Osteocyte (in vitro differentiated cells): ENCODE results near the gene NDST1. TPM values are rescaled to one million over a fixed set of nuclear protein-coding genes. Genes with fewer than 3 reads are reported as not detected.

ENCODE experiments used
- DNase-seq: peaks from one replicate; pipeline ENCODE4 v3.0.0; 2021; ENCODE audit warnings: mixed read lengths; ENCODE audit not compliant: unreplicated experiment; ENCODE audit errors: extremely low spot score
- H3K27ac Mint-ChIP-seq: one replicate; pipeline ENCODE4 v1.8.0; 2021; ENCODE audit warnings: mild to moderate bottlenecking, mixed read lengths; ENCODE audit not compliant: unreplicated experiment
- H3K27me3 Mint-ChIP-seq: one replicate; pipeline ENCODE4 v1.8.0; 2021; ENCODE audit warnings: mixed read lengths; ENCODE audit not compliant: unreplicated experiment
- H3K36me3 Mint-ChIP-seq: one replicate; pipeline ENCODE4 v1.8.0; 2021; ENCODE audit warnings: mixed read lengths; ENCODE audit not compliant: unreplicated experiment
- H3K4me1 Mint-ChIP-seq: one replicate; pipeline ENCODE4 v1.8.0; 2021; ENCODE audit warnings: mixed read lengths; ENCODE audit not compliant: unreplicated experiment
- H3K4me3 Mint-ChIP-seq: one replicate; pipeline ENCODE4 v1.8.0; 2021; ENCODE audit warnings: mild to moderate bottlenecking, moderate library complexity, mixed read lengths; ENCODE audit not compliant: unreplicated experiment
- H3K9me3 Mint-ChIP-seq: one replicate; pipeline ENCODE4 v1.8.0; 2021; ENCODE audit warnings: mixed read lengths; ENCODE audit not compliant: unreplicated experiment
- CTCF ChIP-seq: fragments of 200-600 bp; sonication (generic); IDR thresholded peaks from 2 replicates; pipeline ENCODE4 v1.5.0; 2021; ENCODE audit warnings: antibody characterized with exemption, mild to moderate bottlenecking, moderate library complexity
- total RNA-seq: library from RNA; stranded (reverse); gene quantifications from 2 replicates; pipeline ENCODE4 v1.2.1, GENCODE V29; 2021

The NDST1 gene
- total RNA-seq, 1 donor from 2014 or later, result 110 TPM

GRCh38 chr5:150540042-150540441, 32.1 kb downstream of the NDST1 start:
- Mint-ChIP-seq H3K36me3 (peaks cover 40% of the 10 kb centered on the region), H3K4me1 (peaks cover 21% of the 10 kb centered on the region), H3K27me3 (no peaks in the 10 kb centered on the region), H3K27ac (peak overlapping the region; percentile 93), H3K4me3 (no peak overlapping the region), H3K9me3 (no peaks in the 10 kb centered on the region)
- no peak for TF ChIP-seq CTCF
- no peak for DNase-seq

GRCh38 chr5:150540615-150541396, 32.9 kb downstream of the NDST1 start:
- Mint-ChIP-seq H3K9me3 (no peaks in the 10 kb centered on the region), H3K36me3 (peaks cover 48% of the 10 kb centered on the region), H3K4me1 (peaks cover 26% of the 10 kb centered on the region), H3K27ac (peak overlapping the region; percentile 93), H3K4me3 (peak overlapping the region; percentile 60), H3K27me3 (no peaks in the 10 kb centered on the region)
- DNase-seq, result no peak
- no peak for TF ChIP-seq CTCF

GRCh38 chr5:150541397-150541675, 33.4 kb downstream of the NDST1 start:
- H3K4me1 Mint-ChIP-seq, result peaks cover 26% of the 10 kb centered on the region
- peaks cover 48% of the 10 kb centered on the region for H3K36me3 Mint-ChIP-seq
- H3K9me3 Mint-ChIP-seq, result no peaks in the 10 kb centered on the region
- no peak for TF ChIP-seq CTCF
- no peaks in the 10 kb centered on the region for H3K27me3 Mint-ChIP-seq
- no peak for DNase-seq
- H3K27ac Mint-ChIP-seq, result peak overlapping the region; percentile 93
- H3K4me3 Mint-ChIP-seq, result no peak overlapping the region

- Mint-ChIP-seq H3K27ac (peak overlapping the region; percentile 93), H3K4me3 (peak overlapping the region; percentile 22), H3K36me3 (peaks cover 48% of the 10 kb centered on the region), H3K4me1 (peaks cover 28% of the 10 kb centered on the region), H3K27me3 (no peaks in the 10 kb centered on the region), H3K9me3 (no peaks in the 10 kb centered on the region)
- DNase-seq, result no peak
- no peak for TF ChIP-seq CTCF
Measured at GRCh38 chr5:150541895-150542294, 34.0 kb downstream of the NDST1 start.

GRCh38 chr5:150542933-150543445, 35.1 kb downstream of the NDST1 start:
- no peaks in the 10 kb centered on the region for H3K9me3 Mint-ChIP-seq
- peaks cover 28% of the 10 kb centered on the region for H3K4me1 Mint-ChIP-seq
- H3K36me3 Mint-ChIP-seq, result peaks cover 44% of the 10 kb centered on the region
- H3K4me3 Mint-ChIP-seq, result no peak overlapping the region
- DNase-seq, result no peak
- TF ChIP-seq CTCF, result no peak
- no peak overlapping the region for H3K27ac Mint-ChIP-seq
- no peaks in the 10 kb centered on the region for H3K27me3 Mint-ChIP-seq
